Gastrocnemius medialis (tissue), 4 donors: Measurements from ENCODE around the gene STIM1.

ENCODE experiments used
- CTCF ChIP-seq, 5 experiments: fragments of 450-650 bp in 3 of 5; fragments of 200-600 bp in 2 of 5; sonication (generic) in 2 of 5; IDR thresholded peaks in 4 of 5; conservative IDR thresholded peaks in 1 of 5; 1 replicate in 4 of 5; 2 replicates in 1 of 5; pipeline ENCODE4 v1.5.1; 2016 to 2019; ENCODE audit warnings: antibody characterized with exemption in 5 of 5, mild to moderate bottlenecking in 3 of 5, moderate library complexity in 3 of 5
- POLR2A ChIP-seq, 2 donors: fragments of 450-650 bp; IDR thresholded peaks; one replicate each; pipeline ENCODE4 v1.6.1; 2017; ENCODE audit warnings: antibody characterized with exemption in 2 of 2, mild to moderate bottlenecking in 2 of 2, moderate library complexity in 2 of 2

- TF ChIP-seq POLR2A (IDR thresholded peaks at IDR 0.05) = no peak
- no peak for TF ChIP-seq CTCF (IDR thresholded peaks at IDR 0.05 in 4 of 5, conservative IDR thresholded peaks at IDR 0.05 in 1 of 5)
Observed at GRCh38 chr11:4087551-4087950, 232.1 kb downstream of the STIM1 start.
